HepG2 (cell line): ENCODE measurements around the gene NELFCD. TPM values are rescaled to one million over a fixed set of nuclear protein-coding genes. Genes with fewer than 3 reads are reported as not detected.

Source experiments
- CENPT ChIP-seq: sonication (generic); formaldehyde crosslinking; IDR thresholded peaks from 2 replicates; pipeline ENCODE4 v1.8.0; 2022; ENCODE audit warnings: low read depth, mild to moderate bottlenecking, moderate library complexity, missing genetic modification reagents
- CHD4 ChIP-seq: fragments of 200-600 bp; sonication (generic); IDR thresholded peaks from 2 replicates; pipeline ENCODE4 v1.7.0; 2017; ENCODE audit warnings: mild to moderate bottlenecking, low read length, borderline replicate concordance
- E2F1 ChIP-seq: sonication (generic); formaldehyde crosslinking; IDR thresholded peaks from 2 replicates; pipeline ENCODE4 v1.5.0; 2020; ENCODE audit warnings: missing genetic modification reagents
- FOSL1 ChIP-seq: sonication (generic); formaldehyde crosslinking; IDR thresholded peaks from 2 replicates; pipeline ENCODE4 v1.9.0; 2021; ENCODE audit warnings: missing genetic modification reagents, borderline replicate concordance
- FOXC1 ChIP-seq: sonication (generic); formaldehyde crosslinking; IDR thresholded peaks from 2 replicates; pipeline ENCODE4 v1.8.0; 2022; ENCODE audit warnings: mild to moderate bottlenecking, missing genetic modification reagents, borderline replicate concordance
- FOXO4 ChIP-seq: sonication (generic); formaldehyde crosslinking; conservative IDR thresholded peaks from 2 replicates; pipeline ENCODE4 v1.8.1; 2023; ENCODE audit warnings: missing genetic modification reagents
- HMG20B ChIP-seq: conservative IDR thresholded peaks from 2 replicates; pipeline ENCODE4 v1.6.1; 2016; ENCODE audit warnings: missing genetic modification reagents, missing compliant biosample characterization
- KDM1A ChIP-seq: IDR thresholded peaks from 2 replicates; pipeline ENCODE4 v1.6.1; 2016; ENCODE audit warnings: missing compliant biosample characterization
- KDM4B ChIP-seq: sonication (generic); formaldehyde crosslinking; IDR thresholded peaks from 2 replicates; pipeline ENCODE4 v1.4.0; 2020; ENCODE audit warnings: missing genetic modification reagents
- KDM6A ChIP-seq: IDR thresholded peaks from 2 replicates; pipeline ENCODE4 v1.6.1; 2016; ENCODE audit warnings: low read depth
- MAX ChIP-seq: IDR thresholded peaks from 2 replicates; pipeline ENCODE4 v1.6.1; 2012; ENCODE audit warnings: inconsistent platforms
- MTA3 ChIP-seq: sonication (generic); formaldehyde crosslinking; IDR thresholded peaks from 2 replicates; pipeline ENCODE4 v1.4.0; 2020; ENCODE audit warnings: missing genetic modification reagents
- MTF2 ChIP-seq: sonication (generic); formaldehyde crosslinking; IDR thresholded peaks from 2 replicates; pipeline ENCODE4 v1.5.0; 2020; ENCODE audit warnings: missing genetic modification reagents, borderline replicate concordance
- SKIL ChIP-seq: sonication (generic); formaldehyde crosslinking; IDR thresholded peaks from 2 replicates; pipeline ENCODE4 v1.8.0; 2022; ENCODE audit warnings: missing genetic modification reagents, mild to moderate bottlenecking, moderate library complexity, borderline replicate concordance
- SRSF4 ChIP-seq: fragments of 200-400 bp; formaldehyde crosslinking; IDR thresholded peaks from one replicate; pipeline ENCODE4 v1.6.1; 2018; ENCODE audit warnings: mild to moderate bottlenecking, low read depth, low read length, moderate library complexity; ENCODE audit not compliant: poor library complexity, severe bottlenecking
- TAF1 ChIP-seq: sonication (generic); formaldehyde crosslinking; IDR thresholded peaks from 2 replicates; pipeline ENCODE4 v1.4.0; 2020; ENCODE audit warnings: missing genetic modification reagents
- ZBTB26 ChIP-seq: IDR thresholded peaks from 2 replicates; pipeline ENCODE4 v1.6.1; 2016; ENCODE audit warnings: missing compliant biosample characterization, missing genetic modification reagents, borderline replicate concordance
- ZFP36 ChIP-seq: fragments of 150-350 bp; IDR thresholded peaks from 2 replicates; pipeline ENCODE4 v1.6.1; 2018; ENCODE audit warnings: borderline replicate concordance, low read length, low read depth; ENCODE audit not compliant: partially characterized antibody
- ZFP36L1 ChIP-seq: sonication (generic); formaldehyde crosslinking; IDR thresholded peaks from 2 replicates; pipeline ENCODE4 v1.8.0; 2022; ENCODE audit warnings: mild to moderate bottlenecking, missing genetic modification reagents, moderate library complexity
- ZKSCAN8 ChIP-seq: IDR thresholded peaks from 2 replicates; pipeline ENCODE4 v1.6.1; 2016; ENCODE audit warnings: borderline replicate concordance, missing genetic modification reagents, missing compliant biosample characterization
- ZMYM4 ChIP-seq: sonication (generic); formaldehyde crosslinking; IDR thresholded peaks from 2 replicates; pipeline ENCODE4 v1.8.1; 2023; ENCODE audit warnings: mild to moderate bottlenecking, missing genetic modification reagents
- ZNF136 ChIP-seq: sonication (generic); formaldehyde crosslinking; IDR thresholded peaks from 2 replicates; pipeline ENCODE4 v1.8.1; 2022; ENCODE audit warnings: low read depth, mild to moderate bottlenecking, moderate library complexity, missing genetic modification reagents
- ZNF317 ChIP-seq: sonication (generic); formaldehyde crosslinking; IDR thresholded peaks from 2 replicates; pipeline ENCODE4 v1.5.0; 2020; ENCODE audit warnings: mild to moderate bottlenecking, missing genetic modification reagents
- ZNF335 ChIP-seq: sonication (generic); formaldehyde crosslinking; IDR thresholded peaks from 2 replicates; pipeline ENCODE4 v1.4.0; 2020; ENCODE audit warnings: missing genetic modification reagents
- ZNF543 ChIP-seq: sonication (generic); formaldehyde crosslinking; IDR thresholded peaks from 2 replicates; pipeline ENCODE4 v1.4.0; 2020; ENCODE audit warnings: mild to moderate bottlenecking, missing genetic modification reagents
- polyA plus RNA-seq, 8 experiments: library from polyadenylated mRNA; depleted of rRNA in 3 of 8; stranded (reverse) in 7 of 8; unstranded in 1 of 8; fragments of >200 nt; fragmentation: Illumina TruSeq in 4 of 8; extraction: Trizol in 4 of 8; gene quantifications; 2 replicates each; pipeline versions ENCODE4 v1.2.1 to v1.2.3, GENCODE V29; 2011 to 2016; ENCODE audit warnings: low read depth in 4 of 8, missing spikeins in 1 of 8, mixed read lengths in 1 of 8; ENCODE audit not compliant: insufficient read depth in 1 of 8
- total RNA-seq, 5 experiments: library from RNA; depleted of rRNA; stranded (reverse); fragments of >200 nt; fragmentation: Illumina TruSeq; extraction: Trizol; gene quantifications; 2 replicates each; pipeline ENCODE4 v1.2.3, GENCODE V29; 2016; ENCODE audit warnings: low read depth in 1 of 5

The NELFCD gene
- total and polyA plus RNA-seq, 2 of the 13 experiments (the other 11 are each of a cell fraction or from before 2014, with no cell fraction given), result 159 to 203 TPM

- no peak for TF ChIP-seq SKIL (CRISPR knock-in tag)
- 0 out of 2 replicates have a peak, but pooled peaks have one; percentile 10 for TF ChIP-seq FOSL1
- TF ChIP-seq TAF1 (CRISPR knock-in tag), result peak; percentile 96
- peak; percentile 4 for TF ChIP-seq ZFP36
- no peak for TF ChIP-seq CHD4
- peak; percentile 66 for TF ChIP-seq CENPT (CRISPR knock-in tag)
- TF ChIP-seq KDM6A (CRISPR knock-in tag), result no peak
- TF ChIP-seq ZNF317 (CRISPR knock-in tag), result peak; percentile 92
- peak; percentile 89 for TF ChIP-seq KDM4B (CRISPR knock-in tag)
- TF ChIP-seq ZBTB26, result peak; percentile 76
- TF ChIP-seq MAX, result peak; percentile 99
- no peak for TF ChIP-seq SRSF4
- peak; percentile 76; the same call in 1 of the 2 replicates for TF ChIP-seq MTF2 (CRISPR knock-in tag)
- TF ChIP-seq ZKSCAN8, result peak; percentile 68; the same call in 1 of the 2 replicates
- 0 out of 2 replicates have a peak, but pooled peaks have one; percentile 17 for TF ChIP-seq E2F1
- TF ChIP-seq ZNF543 (CRISPR knock-in tag), result peak; percentile 83
- TF ChIP-seq ZNF136 (CRISPR knock-in tag), result peak; percentile 84; the same call in 1 of the 2 replicates
- TF ChIP-seq MTA3 (CRISPR knock-in tag), result no peak
- peak; percentile 81 for TF ChIP-seq ZFP36L1 (CRISPR knock-in tag)
- TF ChIP-seq FOXC1 (CRISPR knock-in tag), result peak; percentile 87
- TF ChIP-seq HMG20B (CRISPR knock-in tag), result no peak; the same call in 1 of the 2 replicates
- peak; percentile 42; the same call in 1 of the 2 replicates for TF ChIP-seq KDM1A
- peak; percentile 72; the same call in 1 of the 2 replicates for TF ChIP-seq ZNF335 (CRISPR knock-in tag)
- no peak for TF ChIP-seq FOXO4 (CRISPR knock-in tag)
- TF ChIP-seq ZMYM4, result peak; percentile 98
Measured at GRCh38 chr20:59032023-59032712, 51.1 kb downstream of the NELFCD start, which contains the start of gene ATP5F1E (continued).
